Ovary (tissue), 3 donors: ENCODE measurements around the gene ADGRD1.

Experiments
- CTCF ChIP-seq, 3 donors: fragments of 450-650 bp in 2 of 3; fragments of 200-600 bp in 1 of 3; IDR thresholded peaks; one replicate each; pipeline versions ENCODE4 v1.5.1 to v1.8.0; 2016 to 2022; ENCODE audit warnings: antibody characterized with exemption in 3 of 3, mild to moderate bottlenecking in 1 of 3
- POLR2A ChIP-seq: fragments of 450-650 bp; IDR thresholded peaks from one replicate; pipeline ENCODE4 v1.6.1; 2017; ENCODE audit warnings: antibody characterized with exemption, mild to moderate bottlenecking, moderate library complexity
- donor health status: DM: no; HTN: no; CAD: no.

DNA sequence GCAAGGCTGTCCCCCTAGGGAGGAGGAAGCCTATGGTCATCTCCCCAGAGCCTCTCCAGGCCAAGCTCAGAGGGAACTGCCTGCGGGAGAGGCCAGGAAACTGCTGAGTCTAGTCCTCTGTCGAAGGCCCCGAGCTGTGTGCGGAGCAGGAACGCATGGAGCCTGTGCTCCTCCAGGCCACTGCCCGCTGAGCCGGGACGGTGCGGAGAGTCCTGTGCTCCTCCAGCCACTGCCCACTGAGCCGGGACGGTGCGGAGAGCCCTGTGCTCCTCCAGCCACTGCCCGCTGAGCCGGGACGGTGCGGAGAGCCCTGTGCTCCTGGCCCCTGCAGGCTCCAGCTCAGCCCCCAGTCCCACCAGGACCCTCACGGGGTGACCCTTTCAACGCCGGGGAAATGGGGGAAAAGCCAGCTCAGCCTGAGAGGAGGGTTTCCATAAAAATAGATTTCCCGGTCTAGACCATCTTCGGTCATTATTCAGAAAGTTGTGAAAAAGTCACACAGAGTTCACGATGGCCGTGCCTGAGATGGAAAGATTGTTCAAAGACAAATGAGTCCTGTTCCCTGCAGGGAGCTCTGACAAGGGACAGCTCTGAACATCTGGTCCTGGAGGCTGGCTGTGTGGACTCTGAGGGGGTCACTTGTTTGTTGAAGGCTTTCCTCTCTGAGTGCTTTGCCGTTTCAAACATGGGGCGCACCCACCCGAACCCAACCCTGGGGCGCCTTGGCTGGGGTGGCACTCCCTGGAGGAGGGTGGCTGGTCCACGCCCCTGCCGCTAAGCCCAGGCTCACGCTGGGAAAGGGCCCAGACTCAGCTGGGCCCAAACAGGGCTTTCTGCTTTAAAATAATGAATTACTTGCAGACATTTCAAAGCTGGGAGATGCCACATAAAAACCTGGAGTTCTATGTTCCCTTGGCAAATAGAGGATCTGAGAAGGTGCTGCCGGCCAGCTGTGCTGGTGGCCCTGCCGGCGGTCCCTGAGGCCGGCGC, 85.5 kb downstream of the ADGRD1 start:
- TF ChIP-seq POLR2A (no peak), CTCF (IDR thresholded peaks at IDR 0.05) (no peak)
